H9 (cell line): ENCODE measurements around the gene SIGLEC11. TPM values are rescaled to one million over a fixed set of nuclear protein-coding genes. Genes with fewer than 3 reads are reported as not detected.

Experiments used
- DNase-seq: peaks from one replicate; pipeline ENCODE4 v3.0.0-alpha.2; 2017
- H2AFZ ChIP-seq: one replicate; pipeline ENCODE4 v1.6.1; 2013; ENCODE audit warnings: mild to moderate bottlenecking, low read length, control low read depth, moderate library complexity
- H2AK5ac ChIP-seq: 2 replicates; pipeline ENCODE4 v1.6.1; 2013; ENCODE audit warnings: low read length, control low read depth, mixed read lengths; ENCODE audit not compliant: insufficient read length
- H2BK120ac ChIP-seq: one replicate; pipeline ENCODE4 v1.6.1; 2013; ENCODE audit warnings: low read depth, mild to moderate bottlenecking, low read length, control low read depth, inconsistent platforms; ENCODE audit not compliant: poor library complexity, severe bottlenecking
- H2BK12ac ChIP-seq: 2 replicates; pipeline ENCODE4 v1.6.1; 2013; ENCODE audit warnings: low read length, control low read depth, mixed read lengths, low read depth; ENCODE audit not compliant: insufficient read length
- H2BK15ac ChIP-seq: 2 replicates; pipeline ENCODE4 v1.6.1; 2013; ENCODE audit warnings: low read depth, low read length, control low read depth
- H2BK20ac ChIP-seq: one replicate; pipeline ENCODE4 v1.6.1; 2013; ENCODE audit warnings: low read depth, mild to moderate bottlenecking, low read length, control low read depth, inconsistent platforms; ENCODE audit not compliant: poor library complexity, severe bottlenecking
- H2BK5ac ChIP-seq: 2 replicates; pipeline ENCODE4 v1.6.1; 2013; ENCODE audit warnings: low read length, control low read depth, mixed read lengths; ENCODE audit not compliant: insufficient read length
- H3K14ac ChIP-seq: 2 replicates; pipeline ENCODE4 v1.6.1; 2013; ENCODE audit warnings: low read length, control low read depth; ENCODE audit not compliant: insufficient read depth
- H3K18ac ChIP-seq: 2 replicates; pipeline ENCODE4 v1.6.1; 2013; ENCODE audit warnings: low read depth, mild to moderate bottlenecking, mixed read lengths, low read length, control low read depth; ENCODE audit not compliant: insufficient read length
- H3K23ac ChIP-seq: 2 replicates; pipeline ENCODE4 v1.6.1; 2013; ENCODE audit warnings: low read length, control low read depth, mixed read lengths, low read depth; ENCODE audit not compliant: insufficient read length
- H3K23me2 ChIP-seq: 2 replicates; pipeline ENCODE4 v1.6.1; 2013; ENCODE audit warnings: low read depth, mild to moderate bottlenecking, mixed read lengths, low read length, control low read depth; ENCODE audit not compliant: insufficient read length, poor library complexity, severe bottlenecking
- H3K27ac ChIP-seq: 2 replicates; pipeline ENCODE4 v1.5.1; 2013; ENCODE audit warnings: low read length, control low read depth, mixed read lengths, low read depth; ENCODE audit not compliant: insufficient read length
- H3K27me3 ChIP-seq: 2 replicates; pipeline ENCODE4 v1.6.1; 2013; ENCODE audit warnings: low read length, control low read depth, inconsistent platforms; ENCODE audit not compliant: insufficient read depth
- H3K4ac ChIP-seq: 2 replicates; pipeline ENCODE4 v1.6.1; 2013; ENCODE audit warnings: low read depth, mild to moderate bottlenecking, control low read depth, inconsistent platforms, low read length, moderate library complexity
- H3K4me1 ChIP-seq: 2 replicates; pipeline ENCODE4 v1.6.1; 2013; ENCODE audit warnings: low read length, control low read depth, inconsistent platforms; ENCODE audit not compliant: insufficient read depth
- H3K4me2 ChIP-seq: 2 replicates; pipeline ENCODE4 v1.6.1; 2013; ENCODE audit warnings: low read length, control low read depth, mixed read lengths; ENCODE audit not compliant: insufficient read length, insufficient read depth
- H3K56ac ChIP-seq: 2 replicates; pipeline ENCODE4 v1.6.1; 2013; ENCODE audit warnings: low read depth, mild to moderate bottlenecking, mixed read lengths, low read length, control low read depth; ENCODE audit not compliant: insufficient read length
- H3K79me1 ChIP-seq: 2 replicates; pipeline ENCODE4 v1.6.1; 2013; ENCODE audit warnings: low read depth, mild to moderate bottlenecking, moderate library complexity, low read length, control low read depth, inconsistent platforms; ENCODE audit not compliant: insufficient read depth, poor library complexity, severe bottlenecking
- H3K79me2 ChIP-seq: 2 replicates; pipeline ENCODE4 v1.6.1; 2013; ENCODE audit warnings: low read length, control low read depth, inconsistent platforms; ENCODE audit not compliant: insufficient read depth
- H3K9ac ChIP-seq: 2 replicates; pipeline ENCODE4 v1.6.1; 2013; ENCODE audit warnings: low read length, control low read depth, mixed read lengths; ENCODE audit not compliant: insufficient read length; ENCODE audit errors: extremely low read depth
- H3K9me3 ChIP-seq: one replicate; pipeline ENCODE4 v1.6.1; 2013; ENCODE audit warnings: low read depth, low read length, inconsistent platforms; ENCODE audit not compliant: control insufficient read depth
- H3T11ph ChIP-seq: one replicate; pipeline ENCODE4 v1.6.1; 2013; ENCODE audit warnings: mild to moderate bottlenecking, low read length, control low read depth, inconsistent platforms
- H4K20me1 ChIP-seq: one replicate; pipeline ENCODE4 v1.6.1; 2013; ENCODE audit not compliant: control insufficient read depth, insufficient read length, insufficient read depth
- H4K5ac ChIP-seq: 2 replicates; pipeline ENCODE4 v1.6.1; 2013; ENCODE audit warnings: low read depth, mild to moderate bottlenecking, mixed read lengths, low read length, control low read depth; ENCODE audit not compliant: insufficient read length
- H4K8ac ChIP-seq: replicated peaks from 2 replicates; pipeline ENCODE4 v1.6.1; 2013; ENCODE audit warnings: low read length, control low read depth, mixed read lengths, low read depth; ENCODE audit not compliant: insufficient read length
- H4K91ac ChIP-seq: 2 replicates; pipeline ENCODE4 v1.6.1; 2013; ENCODE audit warnings: low read depth, mild to moderate bottlenecking, moderate library complexity, mixed read lengths, low read length, control low read depth; ENCODE audit not compliant: insufficient read length
- H3K27ac Mint-ChIP-seq, 3 experiments: 2 replicates in 2 of 3; 3 replicates in 1 of 3; pipeline ENCODE4 v1.8.0; 2020 to 2021; ENCODE audit warnings: mixed read lengths in 3 of 3, mild to moderate bottlenecking in 1 of 3, moderate library complexity in 1 of 3
- H3K27me3 Mint-ChIP-seq: 2 replicates; pipeline ENCODE4 v1.8.0; 2021; ENCODE audit warnings: low read depth, mild to moderate bottlenecking, moderate library complexity, mixed read lengths
- H3K36me3 Mint-ChIP-seq, 3 experiments: 2 replicates in 2 of 3; 3 replicates in 1 of 3; pipeline ENCODE4 v1.8.0; 2020 to 2021; ENCODE audit warnings: low read depth in 3 of 3, mixed read lengths in 3 of 3; ENCODE audit not compliant: insufficient read depth in 1 of 3
- H3K4me1 Mint-ChIP-seq, 2 experiments: 2 replicates each; pipeline ENCODE4 v1.8.0; 2020; ENCODE audit warnings: mixed read lengths in 2 of 2
- H3K4me3 Mint-ChIP-seq, 2 experiments: 2 replicates in 1 of 2; 3 replicates in 1 of 2; pipeline ENCODE4 v1.8.0; 2020 to 2021; ENCODE audit warnings: mild to moderate bottlenecking in 2 of 2, mixed read lengths in 2 of 2, moderate library complexity in 1 of 2
- H3K9me3 Mint-ChIP-seq, 2 experiments: 2 replicates in 1 of 2; 3 replicates in 1 of 2; pipeline ENCODE4 v1.8.0; 2020; ENCODE audit warnings: mild to moderate bottlenecking in 2 of 2, mixed read lengths in 2 of 2, moderate library complexity in 1 of 2
- WGBS: extraction: QIAGEN DNeasy Blood & Tissue Kit; methylation state at CpG from one replicate; pipeline ENCODE4 v1.1.7; 2013; ENCODE audit warnings: missing lambda C conversion rate, low lambda C conversion rate, mixed read lengths; ENCODE audit not compliant: insufficient read length; ENCODE audit errors: extremely low coverage; 5-methylcytosine and 5-hydroxymethylcytosine counted together
- total RNA-seq: library from RNA; stranded (reverse); gene quantifications from 2 replicates; pipeline ENCODE4 v1.2.1, GENCODE V29; 2021
- TF ChIP-seq, protein P1 (sequence below): fragments of 200-600 bp; sonication (generic); conservative IDR thresholded peaks from 3 replicates; pipeline ENCODE4 v1.8.0; 2021; ENCODE audit warnings: antibody characterized with exemption, mild to moderate bottlenecking

SIGLEC11 gene
- total RNA-seq, 1 experiment from 2014 or later = not detected

DNA sequence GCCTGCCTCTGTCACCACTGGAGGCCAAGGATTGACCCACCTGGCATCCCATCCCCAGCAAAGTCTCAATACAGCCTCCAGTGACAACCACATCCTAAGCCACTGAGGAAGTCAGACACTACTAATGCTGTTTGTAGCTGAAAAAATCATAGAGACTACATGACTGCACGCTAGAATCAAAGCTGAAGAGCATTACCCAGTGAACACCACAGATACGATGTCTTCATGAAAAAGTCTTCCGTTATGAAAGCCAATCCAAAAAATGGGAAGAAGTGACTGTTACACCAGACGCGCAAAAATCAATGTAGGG lies 20.5 kb downstream of the SIGLEC11 start:
- Histone ChIP-seq H3K79me1 (no peaks in the 10 kb centered on the region), H3K9me3 (no peaks in the 10 kb centered on the region), H3K23me2 (no peaks in the 10 kb centered on the region), H4K91ac (no peak overlapping the region), H2AFZ (no peak overlapping the region), H3K4me2 (no peak overlapping the region), H3K56ac (no peak overlapping the region), H4K20me1 (no peaks in the 10 kb centered on the region), H2BK15ac (no peak overlapping the region), H4K8ac (no peak overlapping the region), H2BK12ac (no peak overlapping the region), H3K27ac (no peak overlapping the region), H3K79me2 (no peaks in the 10 kb centered on the region), H3K23ac (no peak overlapping the region), H3K14ac (no peak overlapping the region), H3K9ac (no peak overlapping the region), H3K4me1 (no peaks in the 10 kb centered on the region), H3T11ph (no peak overlapping the region), H2BK120ac (no peak overlapping the region), H2AK5ac (no peak overlapping the region), H2BK5ac (no peak overlapping the region), H3K18ac (no peak overlapping the region), H2BK20ac (no peak overlapping the region), H3K4ac (no peak overlapping the region), H4K5ac (no peak overlapping the region), H3K27me3 (no peaks in the 10 kb centered on the region)
- no peaks in the 10 kb centered on the region for H3K36me3 Mint-ChIP-seq
- H3K4me3 Mint-ChIP-seq = no peak overlapping the region
- H3K9me3 Mint-ChIP-seq = no peaks in the 10 kb centered on the region
- no peak for DNase-seq
- peaks cover 18% of the 10 kb centered on the region for H3K27me3 Mint-ChIP-seq
- H3K4me1 Mint-ChIP-seq = no peaks in the 10 kb centered on the region
- no CpG with 5 or more reads among the region's 5 CpGs for WGBS
- H3K27ac Mint-ChIP-seq = no peak overlapping the region
- TF ChIP-seq, protein P1, sequence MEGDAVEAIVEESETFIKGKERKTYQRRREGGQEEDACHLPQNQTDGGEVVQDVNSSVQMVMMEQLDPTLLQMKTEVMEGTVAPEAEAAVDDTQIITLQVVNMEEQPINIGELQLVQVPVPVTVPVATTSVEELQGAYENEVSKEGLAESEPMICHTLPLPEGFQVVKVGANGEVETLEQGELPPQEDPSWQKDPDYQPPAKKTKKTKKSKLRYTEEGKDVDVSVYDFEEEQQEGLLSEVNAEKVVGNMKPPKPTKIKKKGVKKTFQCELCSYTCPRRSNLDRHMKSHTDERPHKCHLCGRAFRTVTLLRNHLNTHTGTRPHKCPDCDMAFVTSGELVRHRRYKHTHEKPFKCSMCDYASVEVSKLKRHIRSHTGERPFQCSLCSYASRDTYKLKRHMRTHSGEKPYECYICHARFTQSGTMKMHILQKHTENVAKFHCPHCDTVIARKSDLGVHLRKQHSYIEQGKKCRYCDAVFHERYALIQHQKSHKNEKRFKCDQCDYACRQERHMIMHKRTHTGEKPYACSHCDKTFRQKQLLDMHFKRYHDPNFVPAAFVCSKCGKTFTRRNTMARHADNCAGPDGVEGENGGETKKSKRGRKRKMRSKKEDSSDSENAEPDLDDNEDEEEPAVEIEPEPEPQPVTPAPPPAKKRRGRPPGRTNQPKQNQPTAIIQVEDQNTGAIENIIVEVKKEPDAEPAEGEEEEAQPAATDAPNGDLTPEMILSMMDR = no peak
